HepG2 (cell line): Measurements from ENCODE around the gene PIP4K2C. TPM values are rescaled to one million over a fixed set of nuclear protein-coding genes. Genes with fewer than 3 reads are reported as not detected.

Source experiments
- ASH2L ChIP-seq: fragments of 300-600, 200-600 bp; sonication (generic); IDR thresholded peaks from 2 replicates; pipeline ENCODE4 v1.7.0; 2017; ENCODE audit warnings: low read depth, mild to moderate bottlenecking, moderate library complexity, mixed read lengths, low read length; ENCODE audit not compliant: insufficient read length
- ESRRA ChIP-seq: sonication (generic); formaldehyde crosslinking; IDR thresholded peaks from 2 replicates; pipeline ENCODE4 v1.5.1; 2020; ENCODE audit warnings: mild to moderate bottlenecking, low read depth, missing genetic modification reagents
- HMGA1 ChIP-seq: sonication (generic); formaldehyde crosslinking; conservative IDR thresholded peaks from 2 replicates; pipeline ENCODE4 v1.4.0; 2020; ENCODE audit warnings: missing genetic modification reagents
- HNRNPLL ChIP-seq: fragments of 200-400 bp; formaldehyde crosslinking; IDR thresholded peaks from 2 replicates; pipeline ENCODE4 v1.6.1; 2017; ENCODE audit warnings: mild to moderate bottlenecking, low read depth, low read length; ENCODE audit not compliant: poor library complexity, severe bottlenecking
- JDP2 ChIP-seq: sonication (generic); formaldehyde crosslinking; IDR thresholded peaks from 2 replicates; pipeline ENCODE4 v1.8.1; 2022; ENCODE audit warnings: missing genetic modification reagents, borderline replicate concordance
- KDM1A ChIP-seq: IDR thresholded peaks from 2 replicates; pipeline ENCODE4 v1.6.1; 2016; ENCODE audit warnings: missing compliant biosample characterization
- KDM5A ChIP-seq: fragments of 200-600 bp; sonication (generic); IDR thresholded peaks from 2 replicates; pipeline ENCODE4 v1.7.0; 2018; ENCODE audit warnings: antibody characterized with exemption, mild to moderate bottlenecking, low read length, borderline replicate concordance
- MXI1 ChIP-seq: IDR thresholded peaks from 3 replicates; pipeline ENCODE4 v1.6.1; 2012; ENCODE audit warnings: low read depth, low read length, inconsistent platforms, borderline replicate concordance
- NCOA2 ChIP-seq: sonication (generic); formaldehyde crosslinking; IDR thresholded peaks from 2 replicates; pipeline ENCODE4 v1.8.0; 2022; ENCODE audit warnings: inconsistent platforms
- NFE2L2 ChIP-seq: fragments of 150-350 bp; IDR thresholded peaks from 2 replicates; pipeline ENCODE4 v1.6.1; 2014; ENCODE audit warnings: low read length
- PHF21A ChIP-seq: sonication (generic); formaldehyde crosslinking; IDR thresholded peaks from 2 replicates; pipeline ENCODE4 v1.5.0; 2020; ENCODE audit warnings: mild to moderate bottlenecking, missing genetic modification reagents
- PRMT3 ChIP-seq: sonication (generic); formaldehyde crosslinking; IDR thresholded peaks from 2 replicates; pipeline ENCODE4 v1.8.1; 2022; ENCODE audit warnings: low read depth, mild to moderate bottlenecking, moderate library complexity, missing genetic modification reagents, borderline replicate concordance
- RNF2 ChIP-seq: fragments of 450-650 bp; conservative IDR thresholded peaks from 2 replicates; pipeline ENCODE4 v1.6.1; 2016; ENCODE audit warnings: low read depth
- SAP130 ChIP-seq: IDR thresholded peaks from 2 replicates; pipeline ENCODE4 v1.6.1; 2016; ENCODE audit warnings: low read depth
- SRY ChIP-seq: sonication (generic); formaldehyde crosslinking; IDR thresholded peaks from 2 replicates; pipeline ENCODE4 v1.8.0; 2022; ENCODE audit warnings: mild to moderate bottlenecking, missing genetic modification reagents
- TOE1 ChIP-seq: sonication (generic); formaldehyde crosslinking; IDR thresholded peaks from 2 replicates; pipeline ENCODE4 v1.4.0; 2020; ENCODE audit warnings: mild to moderate bottlenecking, missing genetic modification reagents
- U2AF2 ChIP-seq: fragments of 200-400 bp; formaldehyde crosslinking; IDR thresholded peaks from 2 replicates; pipeline ENCODE4 v1.6.1; 2017; ENCODE audit warnings: low read depth, mild to moderate bottlenecking, low read length
- ZBTB20 ChIP-seq: sonication (generic); formaldehyde crosslinking; IDR thresholded peaks from 2 replicates; pipeline ENCODE4 v1.8.1; 2023; ENCODE audit warnings: missing genetic modification reagents, low read depth, mild to moderate bottlenecking, borderline replicate concordance
- ZC3H13 ChIP-seq: sonication (generic); formaldehyde crosslinking; IDR thresholded peaks from 2 replicates; pipeline ENCODE4 v1.8.1; 2023; ENCODE audit warnings: mild to moderate bottlenecking, missing genetic modification reagents, moderate library complexity
- ZMYM4 ChIP-seq: sonication (generic); formaldehyde crosslinking; IDR thresholded peaks from 2 replicates; pipeline ENCODE4 v1.8.1; 2023; ENCODE audit warnings: mild to moderate bottlenecking, missing genetic modification reagents
- ZNF224 ChIP-seq: sonication (generic); formaldehyde crosslinking; IDR thresholded peaks from 2 replicates; pipeline ENCODE4 v1.5.0; 2020; ENCODE audit warnings: mild to moderate bottlenecking, missing genetic modification reagents
- ZNF329 ChIP-seq: sonication (generic); formaldehyde crosslinking; IDR thresholded peaks from 2 replicates; pipeline ENCODE4 v1.9.0; 2021; ENCODE audit warnings: low read depth, mild to moderate bottlenecking, missing genetic modification reagents
- ZNF33A ChIP-seq: sonication (generic); formaldehyde crosslinking; IDR thresholded peaks from 2 replicates; pipeline ENCODE4 v1.5.1; 2020; ENCODE audit warnings: missing genetic modification reagents, mild to moderate bottlenecking, moderate library complexity, borderline replicate concordance
- ZNF33B ChIP-seq: sonication (generic); formaldehyde crosslinking; IDR thresholded peaks from 2 replicates; pipeline ENCODE4 v1.5.1; 2020; ENCODE audit warnings: mild to moderate bottlenecking, missing genetic modification reagents
- ZNF451 ChIP-seq: sonication (generic); formaldehyde crosslinking; IDR thresholded peaks from 2 replicates; pipeline ENCODE4 v1.5.0; 2020; ENCODE audit warnings: mild to moderate bottlenecking, missing genetic modification reagents
- ZNF557 ChIP-seq: sonication (generic); formaldehyde crosslinking; IDR thresholded peaks from 2 replicates; pipeline ENCODE4 v1.4.0; 2020; ENCODE audit warnings: missing genetic modification reagents
- ZNF737 ChIP-seq: sonication (generic); formaldehyde crosslinking; IDR thresholded peaks from 2 replicates; pipeline ENCODE4 v1.5.0; 2020; ENCODE audit warnings: missing genetic modification reagents, mild to moderate bottlenecking, borderline replicate concordance
- ZNF879 ChIP-seq: sonication (generic); formaldehyde crosslinking; IDR thresholded peaks from 2 replicates; pipeline ENCODE4 v1.8.1; 2023; ENCODE audit warnings: missing genetic modification reagents
- ZSCAN21 ChIP-seq: sonication (generic); formaldehyde crosslinking; IDR thresholded peaks from 2 replicates; pipeline ENCODE4 v1.8.0; 2022; ENCODE audit warnings: mild to moderate bottlenecking, missing genetic modification reagents, moderate library complexity, borderline replicate concordance
- polyA plus RNA-seq, 8 experiments: library from polyadenylated mRNA; depleted of rRNA in 3 of 8; stranded (reverse) in 7 of 8; unstranded in 1 of 8; fragments of >200 nt; fragmentation: Illumina TruSeq in 4 of 8; extraction: Trizol in 4 of 8; gene quantifications; 2 replicates each; pipeline versions ENCODE4 v1.2.1 to v1.2.3, GENCODE V29; 2011 to 2016; ENCODE audit warnings: low read depth in 4 of 8, missing spikeins in 1 of 8, mixed read lengths in 1 of 8; ENCODE audit not compliant: insufficient read depth in 1 of 8
- total RNA-seq, 5 experiments: library from RNA; depleted of rRNA; stranded (reverse); fragments of >200 nt; fragmentation: Illumina TruSeq; extraction: Trizol; gene quantifications; 2 replicates each; pipeline ENCODE4 v1.2.3, GENCODE V29; 2016; ENCODE audit warnings: low read depth in 1 of 5
- TF ChIP-seq, protein P1 (sequence below): IDR thresholded peaks from 2 replicates; pipeline ENCODE4 v1.6.1; 2012; ENCODE audit warnings: inconsistent platforms
- TF ChIP-seq, protein P2 (sequence below): sonication (generic); formaldehyde crosslinking; IDR thresholded peaks from 2 replicates; pipeline ENCODE4 v1.4.0; 2020; ENCODE audit warnings: mild to moderate bottlenecking, missing genetic modification reagents

PIP4K2C gene
- total and polyA plus RNA-seq, 2 of the 13 experiments (the other 11 are each of a cell fraction or from before 2014, with no cell fraction given) = 23.3 to 26.4 TPM

DNA sequence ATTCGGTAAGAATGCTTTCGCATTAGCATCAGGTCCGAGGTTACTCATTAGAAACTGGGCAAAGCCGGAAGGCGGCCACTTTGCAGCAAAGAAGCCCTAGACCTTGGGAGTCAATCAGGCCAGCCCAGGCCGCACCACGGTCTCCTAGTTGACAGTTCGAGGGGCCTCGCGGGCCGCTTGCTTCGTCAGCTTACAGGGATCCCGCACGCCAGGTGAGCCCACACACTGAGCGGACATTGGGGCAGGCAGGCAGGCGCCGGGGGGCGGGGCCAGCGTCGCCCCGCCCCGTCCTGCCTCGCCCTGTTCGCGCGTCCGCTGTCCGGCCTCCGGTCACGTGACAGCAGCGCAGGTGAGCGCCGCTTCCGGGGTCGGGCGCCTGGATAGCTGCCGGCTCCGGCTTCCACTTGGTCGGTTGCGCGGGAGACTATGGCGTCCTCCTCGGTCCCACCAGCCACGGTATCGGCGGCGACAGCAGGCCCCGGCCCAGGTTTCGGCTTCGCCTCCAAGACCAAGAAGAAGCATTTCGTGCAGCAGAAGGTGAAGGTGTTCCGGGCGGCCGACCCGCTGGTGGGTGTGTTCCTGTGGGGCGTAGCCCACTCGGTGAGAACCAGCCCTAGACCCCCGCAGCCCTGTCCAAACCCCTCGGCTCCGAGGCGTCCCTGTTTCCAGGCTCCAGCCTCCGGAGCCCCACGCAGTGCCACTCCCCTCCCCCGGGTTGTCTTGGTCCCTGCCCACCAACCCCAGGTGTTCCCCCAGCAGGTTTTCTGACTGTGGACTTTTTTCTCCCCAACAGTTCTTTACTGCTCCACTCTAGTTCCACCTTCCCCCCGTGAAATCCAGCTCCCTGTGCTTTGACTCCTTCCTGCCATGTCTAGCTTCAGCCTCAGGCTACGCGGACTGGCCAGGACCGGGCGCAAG lies at the start of gene PIP4K2C (continued):
- TF ChIP-seq ZSCAN21 (CRISPR knock-in tag) (no peak), ZNF33B (0 out of 2 replicates have a peak, but pooled peaks have one; percentile 13), ZBTB20 (CRISPR knock-in tag) (0 out of 2 replicates have a peak, but pooled peaks have one; percentile 45), HMGA1 (CRISPR knock-in tag) (no peak), ESRRA (no peak), ZC3H13 (CRISPR knock-in tag) (no peak), TOE1 (CRISPR knock-in tag) (no peak), PHF21A (CRISPR knock-in tag) (no peak), MXI1 (peak; percentile 79; the same call in 1 of the 3 replicates), U2AF2 (no peak), ZNF557 (no peak), RNF2 (0 out of 2 replicates have a peak, but pooled peaks have one; percentile 34), NCOA2 (0 out of 2 replicates have a peak, but pooled peaks have one; percentile 17), NFE2L2 (no peak), ZNF329 (CRISPR knock-in tag) (no peak), ZMYM4 (0 out of 2 replicates have a peak, but pooled peaks have one; percentile 35), ZNF451 (no peak), JDP2 (CRISPR knock-in tag) (no peak), PRMT3 (CRISPR knock-in tag) (no peak), ZNF737 (CRISPR knock-in tag) (no peak), ZNF879 (CRISPR knock-in tag) (0 out of 2 replicates have a peak, but pooled peaks have one; percentile 38), KDM1A (CRISPR knock-in tag) (no peak), ZNF224 (no peak), ASH2L (peak; percentile 46), SRY (CRISPR knock-in tag) (0 out of 2 replicates have a peak, but pooled peaks have one; percentile 59), HNRNPLL (peak; percentile 45), ZNF33A (no peak), SAP130 (CRISPR knock-in tag) (peak; percentile 96), KDM5A (no peak)
- TF ChIP-seq, protein P1, sequence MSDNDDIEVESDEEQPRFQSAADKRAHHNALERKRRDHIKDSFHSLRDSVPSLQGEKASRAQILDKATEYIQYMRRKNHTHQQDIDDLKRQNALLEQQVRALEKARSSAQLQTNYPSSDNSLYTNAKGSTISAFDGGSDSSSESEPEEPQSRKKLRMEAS = peak; percentile 84
- TF ChIP-seq, protein P2, sequence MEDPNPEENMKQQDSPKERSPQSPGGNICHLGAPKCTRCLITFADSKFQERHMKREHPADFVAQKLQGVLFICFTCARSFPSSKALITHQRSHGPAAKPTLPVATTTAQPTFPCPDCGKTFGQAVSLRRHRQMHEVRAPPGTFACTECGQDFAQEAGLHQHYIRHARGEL (CRISPR knock-in tag) = no peak
